ENCODE measurements around the gene SH3BGRL2. TPM values are rescaled to one million over a fixed set of nuclear protein-coding genes. Genes with fewer than 3 reads are reported as not detected.

Gene SH3BGRL2
- total RNA-seq, 4 donors from 2014 or later, result 25.5 to 65.3 (median 48.8) TPM

DNA sequence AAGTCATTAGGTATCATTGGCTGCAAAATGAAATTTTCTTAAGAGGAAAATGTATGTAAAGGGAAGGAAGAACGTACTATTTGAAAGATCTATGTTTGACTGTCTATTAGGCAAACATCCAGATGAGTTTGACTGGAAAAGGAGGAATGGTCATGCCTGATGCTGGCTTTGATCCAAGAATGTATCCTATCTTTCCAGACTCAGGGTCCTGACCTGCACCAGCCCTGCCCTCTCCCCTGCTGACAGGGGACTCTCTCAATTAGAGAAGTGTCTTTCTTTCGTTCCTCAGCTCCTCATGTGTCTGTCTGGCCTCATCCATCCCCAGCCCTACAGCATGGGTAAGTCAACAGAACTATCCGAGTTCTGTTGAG is 21.9 kb upstream of the SH3BGRL2 start:
- TF ChIP-seq EP300 (IDR thresholded peaks at IDR 0.05) (no peak), POLR2A (IDR thresholded peaks at IDR 0.05) (no peak)
- TF ChIP-seq, protein P1, sequence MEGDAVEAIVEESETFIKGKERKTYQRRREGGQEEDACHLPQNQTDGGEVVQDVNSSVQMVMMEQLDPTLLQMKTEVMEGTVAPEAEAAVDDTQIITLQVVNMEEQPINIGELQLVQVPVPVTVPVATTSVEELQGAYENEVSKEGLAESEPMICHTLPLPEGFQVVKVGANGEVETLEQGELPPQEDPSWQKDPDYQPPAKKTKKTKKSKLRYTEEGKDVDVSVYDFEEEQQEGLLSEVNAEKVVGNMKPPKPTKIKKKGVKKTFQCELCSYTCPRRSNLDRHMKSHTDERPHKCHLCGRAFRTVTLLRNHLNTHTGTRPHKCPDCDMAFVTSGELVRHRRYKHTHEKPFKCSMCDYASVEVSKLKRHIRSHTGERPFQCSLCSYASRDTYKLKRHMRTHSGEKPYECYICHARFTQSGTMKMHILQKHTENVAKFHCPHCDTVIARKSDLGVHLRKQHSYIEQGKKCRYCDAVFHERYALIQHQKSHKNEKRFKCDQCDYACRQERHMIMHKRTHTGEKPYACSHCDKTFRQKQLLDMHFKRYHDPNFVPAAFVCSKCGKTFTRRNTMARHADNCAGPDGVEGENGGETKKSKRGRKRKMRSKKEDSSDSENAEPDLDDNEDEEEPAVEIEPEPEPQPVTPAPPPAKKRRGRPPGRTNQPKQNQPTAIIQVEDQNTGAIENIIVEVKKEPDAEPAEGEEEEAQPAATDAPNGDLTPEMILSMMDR (IDR thresholded peaks at IDR 0.05), result no peak
- Histone ChIP-seq H3K4me3 (no peak overlapping the region), H3K27me3 (no peaks in the 10 kb centered on the region), H3K27ac (no peak overlapping the region), H3K36me3 (no peaks in the 10 kb centered on the region), H3K9me3 (no peaks in the 10 kb centered on the region), H3K4me1 (no peaks in the 10 kb centered on the region)
- DNase-seq (ENCODE audit: low spot score in 2 of 2), result no peak
- 77 to 78% methylated on average over 3 of the region's 3 CpGs for WGBS, 2 donors

DNA sequence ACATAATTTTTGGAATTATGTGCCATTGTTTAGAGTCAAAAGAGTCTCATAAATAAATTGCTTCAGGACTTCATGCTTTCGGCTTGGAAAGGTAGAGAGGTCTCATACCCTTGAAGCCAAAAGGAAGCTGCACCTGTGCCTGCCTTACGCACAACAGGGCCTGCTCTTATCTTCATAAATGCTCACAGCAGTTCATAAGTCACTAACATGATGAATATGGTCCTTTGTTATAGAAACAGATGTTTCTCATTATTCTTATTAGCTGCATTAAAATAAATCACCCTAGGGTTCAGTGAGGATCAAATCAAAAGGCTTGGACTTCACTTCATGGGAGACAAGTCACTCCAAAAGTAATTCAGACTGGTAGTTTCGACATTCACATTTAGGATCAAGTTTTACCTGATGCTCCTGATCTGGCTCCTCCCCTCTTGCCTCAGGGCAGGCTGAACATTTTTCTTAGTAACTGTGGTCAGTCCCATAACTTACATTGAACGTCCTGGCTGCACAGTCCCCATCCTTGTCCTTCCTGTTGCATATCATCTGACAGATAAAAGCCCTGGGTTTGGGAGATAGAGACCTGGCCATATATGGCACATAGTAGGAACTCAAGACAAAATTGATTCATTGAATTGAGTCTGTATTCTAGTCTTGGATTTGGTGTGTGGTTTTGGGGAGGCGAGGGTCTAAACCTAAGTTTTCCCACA is 20.7 kb upstream of the SH3BGRL2 start:
- Histone ChIP-seq H3K27ac (no peak overlapping the region), H3K4me3 (no peak overlapping the region), H3K9me3 (no peaks in the 10 kb centered on the region), H3K27me3 (no peaks in the 10 kb centered on the region), H3K36me3 (no peaks in the 10 kb centered on the region), H3K4me1 (no peaks in the 10 kb centered on the region)
- TF ChIP-seq POLR2A (IDR thresholded peaks at IDR 0.05), result no peak
- TF ChIP-seq, protein P1 (IDR thresholded peaks at IDR 0.05), result no peak
- TF ChIP-seq EP300 (IDR thresholded peaks at IDR 0.05), result no peak
- 67 to 77% methylated on average over 5 of the region's 5 CpGs for WGBS, 2 donors
- DNase-seq (ENCODE audit: low spot score in 2 of 2), result no peak

DNA sequence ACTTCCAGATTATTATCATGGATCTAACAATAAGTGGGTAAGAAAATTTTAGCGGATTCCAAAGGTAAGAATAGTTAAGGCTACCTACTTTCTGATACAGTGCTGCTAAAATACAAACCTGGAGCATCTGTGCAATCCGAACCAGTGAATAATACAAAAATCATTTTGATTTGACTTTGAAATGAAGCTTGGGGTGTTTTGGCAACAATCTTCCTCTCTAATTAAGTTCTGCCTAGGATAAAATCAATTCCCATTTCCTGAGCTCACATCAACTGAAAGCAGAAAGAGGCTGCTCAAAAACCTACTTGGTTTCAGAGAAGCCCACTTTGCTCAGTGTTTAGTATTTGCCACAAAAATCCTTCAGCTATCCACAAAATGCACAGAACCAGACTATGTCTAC is 18.7 kb upstream of the SH3BGRL2 start:
- TF ChIP-seq, protein P1 (IDR thresholded peaks at IDR 0.05), result no peak
- TF ChIP-seq POLR2A (IDR thresholded peaks at IDR 0.05), result no peak
- TF ChIP-seq EP300 (IDR thresholded peaks at IDR 0.05), result no peak
- no peak overlapping the region for H3K4me3 ChIP-seq
- no peaks in the 10 kb centered on the region for H3K27me3 ChIP-seq
- 94 to 100% methylated on average over 2 of the region's 2 CpGs for WGBS, 2 donors
- H3K27ac ChIP-seq, result no peak overlapping the region
- H3K36me3 ChIP-seq, result no peaks in the 10 kb centered on the region
- H3K4me1 ChIP-seq, result no peaks in the 10 kb centered on the region
- DNase-seq (ENCODE audit: low spot score in 2 of 2), result no peak
- no peaks in the 10 kb centered on the region for H3K9me3 ChIP-seq

DNA sequence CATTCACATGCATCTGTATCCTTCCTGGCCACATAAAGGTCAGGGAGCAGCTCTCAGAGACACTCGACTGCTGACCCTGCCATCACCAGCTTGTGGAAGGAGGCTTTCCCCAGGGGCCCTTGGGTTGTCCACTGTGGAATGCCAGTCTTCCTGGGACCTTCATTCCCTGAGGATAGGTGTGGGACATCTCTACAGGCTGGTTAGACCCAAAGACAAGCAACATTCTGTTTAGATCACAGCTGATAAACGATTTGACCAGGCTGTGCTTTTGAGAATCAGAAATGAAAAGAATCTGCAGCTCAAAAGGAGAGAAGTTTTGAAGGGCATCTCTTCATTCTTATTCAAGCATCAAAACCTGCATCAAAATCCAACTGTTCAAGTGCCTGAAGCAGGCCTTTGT is 18.2 kb upstream of the SH3BGRL2 start:
- no peaks in the 10 kb centered on the region for H3K9me3 ChIP-seq
- no peaks in the 10 kb centered on the region for H3K36me3 ChIP-seq
- WGBS, 2 donors, result 56 to 75% methylated on average over 2 of the region's 2 CpGs
- H3K4me3 ChIP-seq, result no peak overlapping the region
- no peak for DNase-seq (ENCODE audit: low spot score in 2 of 2)
- TF ChIP-seq POLR2A (IDR thresholded peaks at IDR 0.05) (no peak), EP300 (IDR thresholded peaks at IDR 0.05) (no peak)
- TF ChIP-seq, protein P1 (IDR thresholded peaks at IDR 0.05), result no peak
- no peaks in the 10 kb centered on the region for H3K4me1 ChIP-seq
- H3K27ac ChIP-seq, result no peak overlapping the region
- no peaks in the 10 kb centered on the region for H3K27me3 ChIP-seq

DNA sequence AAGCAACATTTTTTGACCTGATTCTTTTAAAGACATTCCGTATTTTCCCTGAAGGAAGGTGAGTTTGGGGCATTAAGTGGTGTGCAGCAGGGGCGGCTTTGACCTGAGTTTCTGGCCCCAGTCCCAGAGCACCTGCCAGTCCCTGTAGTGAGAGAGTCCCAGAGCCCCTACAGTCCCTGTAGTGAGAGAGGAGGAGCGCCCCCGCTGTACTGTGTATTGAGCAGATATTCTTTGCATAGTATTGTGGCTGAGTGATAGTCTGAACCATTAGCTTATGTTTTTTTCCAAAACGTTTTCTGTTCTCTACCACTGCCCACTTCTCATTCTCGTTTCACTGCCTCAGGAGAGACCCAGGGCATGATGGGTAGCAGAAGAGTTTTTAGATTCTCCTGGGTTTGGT is 17.2 kb upstream of the SH3BGRL2 start:
- DNase-seq (ENCODE audit: low spot score in 2 of 2), result no peak
- Histone ChIP-seq H3K4me3 (no peak overlapping the region), H3K4me1 (no peaks in the 10 kb centered on the region), H3K27ac (no peak overlapping the region), H3K27me3 (no peaks in the 10 kb centered on the region), H3K36me3 (no peaks in the 10 kb centered on the region), H3K9me3 (no peaks in the 10 kb centered on the region)
- TF ChIP-seq, protein P1 (IDR thresholded peaks at IDR 0.05), result no peak
- TF ChIP-seq EP300 (IDR thresholded peaks at IDR 0.05), result no peak
- no peak for TF ChIP-seq POLR2A (IDR thresholded peaks at IDR 0.05)
- 80 to 84% methylated on average over 6 of the region's 6 CpGs for WGBS, 2 donors
